ENCODE measurements around the gene PPRC1. TPM values are rescaled to one million over a fixed set of nuclear protein-coding genes. Genes with fewer than 3 reads are reported as not detected.
A peak's percentile ranks its signal among the peaks of the same experiment; 100 is the strongest.

The PPRC1 gene
- total RNA-seq, 1 experiment from 2014 or later: 79.4 TPM

DNA sequence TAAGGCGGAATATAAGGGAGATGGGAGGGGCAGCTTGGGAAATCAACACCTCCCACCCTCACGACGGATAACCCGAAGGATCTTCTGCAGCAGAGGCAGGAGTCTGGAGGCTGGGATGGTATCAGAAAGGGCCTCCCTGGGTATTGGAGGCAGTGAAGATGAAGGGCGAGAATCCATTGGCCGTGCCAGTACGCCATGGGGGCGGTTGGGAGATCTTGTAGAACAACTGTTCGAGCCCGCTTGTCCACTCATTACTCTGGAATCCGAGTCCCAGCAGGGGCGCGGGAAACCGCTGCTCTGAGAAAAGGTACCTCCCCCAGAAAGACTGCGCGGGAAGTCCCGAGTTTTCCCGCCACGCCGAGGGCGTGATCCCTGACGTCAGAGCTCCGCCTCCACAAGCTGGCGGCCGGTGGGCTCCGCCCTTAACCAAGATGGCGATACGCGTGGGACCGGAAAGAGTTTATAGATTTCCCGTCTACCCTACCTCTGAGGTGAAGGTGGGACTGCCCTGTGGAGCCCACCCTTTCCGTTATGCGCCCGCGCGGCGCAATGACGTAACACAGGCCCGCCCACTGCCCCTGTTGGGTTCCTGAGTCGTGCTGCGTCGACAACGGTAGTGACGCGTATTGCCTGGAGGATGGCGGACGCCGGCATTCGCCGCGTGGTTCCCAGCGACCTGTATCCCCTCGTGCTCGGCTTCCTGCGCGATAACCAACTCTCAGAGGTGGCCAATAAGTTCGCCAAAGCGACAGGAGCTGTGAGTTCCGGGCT is 19.1 kb downstream of the PPRC1 start, which contains the start of gene NOLC1 (continued):
- TF ChIP-seq, protein P1, sequence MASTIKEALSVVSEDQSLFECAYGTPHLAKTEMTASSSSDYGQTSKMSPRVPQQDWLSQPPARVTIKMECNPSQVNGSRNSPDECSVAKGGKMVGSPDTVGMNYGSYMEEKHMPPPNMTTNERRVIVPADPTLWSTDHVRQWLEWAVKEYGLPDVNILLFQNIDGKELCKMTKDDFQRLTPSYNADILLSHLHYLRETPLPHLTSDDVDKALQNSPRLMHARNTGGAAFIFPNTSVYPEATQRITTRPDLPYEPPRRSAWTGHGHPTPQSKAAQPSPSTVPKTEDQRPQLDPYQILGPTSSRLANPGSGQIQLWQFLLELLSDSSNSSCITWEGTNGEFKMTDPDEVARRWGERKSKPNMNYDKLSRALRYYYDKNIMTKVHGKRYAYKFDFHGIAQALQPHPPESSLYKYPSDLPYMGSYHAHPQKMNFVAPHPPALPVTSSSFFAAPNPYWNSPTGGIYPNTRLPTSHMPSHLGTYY (CRISPR knock-in tag; IDR thresholded peaks at IDR 0.05): peak; percentile 69
- TF ChIP-seq CBFB (CRISPR knock-in tag; IDR thresholded peaks at IDR 0.05; ENCODE audit: low read depth) (peak; percentile 47; the same call in 1 of the 2 replicates), GRHL2 (CRISPR knock-in tag; IDR thresholded peaks at IDR 0.05; ENCODE audit: insufficient replicate concordance, severe bottlenecking) (no peak), EMX1 (CRISPR knock-in tag; IDR thresholded peaks at IDR 0.05) (peak; percentile 86; the same call in 1 of the 2 replicates), ZNF232 (CRISPR knock-in tag; IDR thresholded peaks at IDR 0.05) (peak; percentile 94), NR2C2 (CRISPR knock-in tag; IDR thresholded peaks at IDR 0.05) (peak; percentile 61; the same call in 1 of the 2 replicates), OVOL2 (CRISPR knock-in tag; IDR thresholded peaks at IDR 0.05; ENCODE audit: borderline replicate concordance) (no peak), NFATC4 (CRISPR knock-in tag; IDR thresholded peaks at IDR 0.05) (peak; percentile 78), FOXK1 (CRISPR knock-in tag; IDR thresholded peaks at IDR 0.05) (peak; percentile 94), MXD4 (CRISPR knock-in tag; IDR thresholded peaks at IDR 0.05; ENCODE audit: borderline replicate concordance) (no peak), PRRX2 (CRISPR knock-in tag; IDR thresholded peaks at IDR 0.05) (peak; percentile 73), ZBTB21 (CRISPR knock-in tag; IDR thresholded peaks at IDR 0.05; ENCODE audit: borderline replicate concordance) (peak; percentile 6; the same call in 1 of the 2 replicates), SP1 (CRISPR knock-in tag; conservative IDR thresholded peaks at IDR 0.05) (peak; percentile 100)
- TF ChIP-seq, protein P2, sequence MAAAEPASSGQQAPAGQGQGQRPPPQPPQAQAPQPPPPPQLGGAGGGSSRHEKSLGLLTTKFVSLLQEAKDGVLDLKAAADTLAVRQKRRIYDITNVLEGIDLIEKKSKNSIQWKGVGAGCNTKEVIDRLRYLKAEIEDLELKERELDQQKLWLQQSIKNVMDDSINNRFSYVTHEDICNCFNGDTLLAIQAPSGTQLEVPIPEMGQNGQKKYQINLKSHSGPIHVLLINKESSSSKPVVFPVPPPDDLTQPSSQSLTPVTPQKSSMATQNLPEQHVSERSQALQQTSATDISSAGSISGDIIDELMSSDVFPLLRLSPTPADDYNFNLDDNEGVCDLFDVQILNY (CRISPR knock-in tag; IDR thresholded peaks at IDR 0.05): peak; percentile 100
- TF ChIP-seq, protein P3, sequence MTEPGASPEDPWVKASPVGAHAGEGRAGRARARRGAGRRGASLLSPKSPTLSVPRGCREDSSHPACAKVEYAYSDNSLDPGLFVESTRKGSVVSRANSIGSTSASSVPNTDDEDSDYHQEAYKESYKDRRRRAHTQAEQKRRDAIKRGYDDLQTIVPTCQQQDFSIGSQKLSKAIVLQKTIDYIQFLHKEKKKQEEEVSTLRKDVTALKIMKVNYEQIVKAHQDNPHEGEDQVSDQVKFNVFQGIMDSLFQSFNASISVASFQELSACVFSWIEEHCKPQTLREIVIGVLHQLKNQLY (CRISPR knock-in tag; IDR thresholded peaks at IDR 0.05): 0 out of 2 replicates have a peak, but pooled peaks have one; percentile 1
- TF ChIP-seq, protein P4, sequence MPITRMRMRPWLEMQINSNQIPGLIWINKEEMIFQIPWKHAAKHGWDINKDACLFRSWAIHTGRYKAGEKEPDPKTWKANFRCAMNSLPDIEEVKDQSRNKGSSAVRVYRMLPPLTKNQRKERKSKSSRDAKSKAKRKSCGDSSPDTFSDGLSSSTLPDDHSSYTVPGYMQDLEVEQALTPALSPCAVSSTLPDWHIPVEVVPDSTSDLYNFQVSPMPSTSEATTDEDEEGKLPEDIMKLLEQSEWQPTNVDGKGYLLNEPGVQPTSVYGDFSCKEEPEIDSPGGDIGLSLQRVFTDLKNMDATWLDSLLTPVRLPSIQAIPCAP (CRISPR knock-in tag; IDR thresholded peaks at IDR 0.05): no peak
- TF ChIP-seq, protein P5, sequence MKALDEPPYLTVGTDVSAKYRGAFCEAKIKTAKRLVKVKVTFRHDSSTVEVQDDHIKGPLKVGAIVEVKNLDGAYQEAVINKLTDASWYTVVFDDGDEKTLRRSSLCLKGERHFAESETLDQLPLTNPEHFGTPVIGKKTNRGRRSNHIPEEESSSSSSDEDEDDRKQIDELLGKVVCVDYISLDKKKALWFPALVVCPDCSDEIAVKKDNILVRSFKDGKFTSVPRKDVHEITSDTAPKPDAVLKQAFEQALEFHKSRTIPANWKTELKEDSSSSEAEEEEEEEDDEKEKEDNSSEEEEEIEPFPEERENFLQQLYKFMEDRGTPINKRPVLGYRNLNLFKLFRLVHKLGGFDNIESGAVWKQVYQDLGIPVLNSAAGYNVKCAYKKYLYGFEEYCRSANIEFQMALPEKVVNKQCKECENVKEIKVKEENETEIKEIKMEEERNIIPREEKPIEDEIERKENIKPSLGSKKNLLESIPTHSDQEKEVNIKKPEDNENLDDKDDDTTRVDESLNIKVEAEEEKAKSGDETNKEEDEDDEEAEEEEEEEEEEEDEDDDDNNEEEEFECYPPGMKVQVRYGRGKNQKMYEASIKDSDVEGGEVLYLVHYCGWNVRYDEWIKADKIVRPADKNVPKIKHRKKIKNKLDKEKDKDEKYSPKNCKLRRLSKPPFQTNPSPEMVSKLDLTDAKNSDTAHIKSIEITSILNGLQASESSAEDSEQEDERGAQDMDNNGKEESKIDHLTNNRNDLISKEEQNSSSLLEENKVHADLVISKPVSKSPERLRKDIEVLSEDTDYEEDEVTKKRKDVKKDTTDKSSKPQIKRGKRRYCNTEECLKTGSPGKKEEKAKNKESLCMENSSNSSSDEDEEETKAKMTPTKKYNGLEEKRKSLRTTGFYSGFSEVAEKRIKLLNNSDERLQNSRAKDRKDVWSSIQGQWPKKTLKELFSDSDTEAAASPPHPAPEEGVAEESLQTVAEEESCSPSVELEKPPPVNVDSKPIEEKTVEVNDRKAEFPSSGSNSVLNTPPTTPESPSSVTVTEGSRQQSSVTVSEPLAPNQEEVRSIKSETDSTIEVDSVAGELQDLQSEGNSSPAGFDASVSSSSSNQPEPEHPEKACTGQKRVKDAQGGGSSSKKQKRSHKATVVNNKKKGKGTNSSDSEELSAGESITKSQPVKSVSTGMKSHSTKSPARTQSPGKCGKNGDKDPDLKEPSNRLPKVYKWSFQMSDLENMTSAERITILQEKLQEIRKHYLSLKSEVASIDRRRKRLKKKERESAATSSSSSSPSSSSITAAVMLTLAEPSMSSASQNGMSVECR (CRISPR knock-in tag; IDR thresholded peaks at IDR 0.05; ENCODE audit: borderline replicate concordance): peak; percentile 83; the same call in 1 of the 2 replicates
- TF ChIP-seq, protein P6, sequence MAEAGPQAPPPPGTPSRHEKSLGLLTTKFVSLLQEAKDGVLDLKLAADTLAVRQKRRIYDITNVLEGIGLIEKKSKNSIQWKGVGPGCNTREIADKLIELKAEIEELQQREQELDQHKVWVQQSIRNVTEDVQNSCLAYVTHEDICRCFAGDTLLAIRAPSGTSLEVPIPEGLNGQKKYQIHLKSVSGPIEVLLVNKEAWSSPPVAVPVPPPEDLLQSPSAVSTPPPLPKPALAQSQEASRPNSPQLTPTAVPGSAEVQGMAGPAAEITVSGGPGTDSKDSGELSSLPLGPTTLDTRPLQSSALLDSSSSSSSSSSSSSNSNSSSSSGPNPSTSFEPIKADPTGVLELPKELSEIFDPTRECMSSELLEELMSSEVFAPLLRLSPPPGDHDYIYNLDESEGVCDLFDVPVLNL (CRISPR knock-in tag; IDR thresholded peaks at IDR 0.05; ENCODE audit: borderline replicate concordance, low read depth): peak; percentile 99
- TF ChIP-seq, protein P7, sequence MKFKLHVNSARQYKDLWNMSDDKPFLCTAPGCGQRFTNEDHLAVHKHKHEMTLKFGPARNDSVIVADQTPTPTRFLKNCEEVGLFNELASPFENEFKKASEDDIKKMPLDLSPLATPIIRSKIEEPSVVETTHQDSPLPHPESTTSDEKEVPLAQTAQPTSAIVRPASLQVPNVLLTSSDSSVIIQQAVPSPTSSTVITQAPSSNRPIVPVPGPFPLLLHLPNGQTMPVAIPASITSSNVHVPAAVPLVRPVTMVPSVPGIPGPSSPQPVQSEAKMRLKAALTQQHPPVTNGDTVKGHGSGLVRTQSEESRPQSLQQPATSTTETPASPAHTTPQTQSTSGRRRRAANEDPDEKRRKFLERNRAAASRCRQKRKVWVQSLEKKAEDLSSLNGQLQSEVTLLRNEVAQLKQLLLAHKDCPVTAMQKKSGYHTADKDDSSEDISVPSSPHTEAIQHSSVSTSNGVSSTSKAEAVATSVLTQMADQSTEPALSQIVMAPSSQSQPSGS (CRISPR knock-in tag; IDR thresholded peaks at IDR 0.05; ENCODE audit: borderline replicate concordance, low read depth): peak; percentile 84; the same call in 1 of the 2 replicates
- TF ChIP-seq, protein P8, sequence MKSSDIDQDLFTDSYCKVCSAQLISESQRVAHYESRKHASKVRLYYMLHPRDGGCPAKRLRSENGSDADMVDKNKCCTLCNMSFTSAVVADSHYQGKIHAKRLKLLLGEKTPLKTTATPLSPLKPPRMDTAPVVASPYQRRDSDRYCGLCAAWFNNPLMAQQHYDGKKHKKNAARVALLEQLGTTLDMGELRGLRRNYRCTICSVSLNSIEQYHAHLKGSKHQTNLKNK (CRISPR knock-in tag; IDR thresholded peaks at IDR 0.05): no peak
- TF ChIP-seq, protein P9, sequence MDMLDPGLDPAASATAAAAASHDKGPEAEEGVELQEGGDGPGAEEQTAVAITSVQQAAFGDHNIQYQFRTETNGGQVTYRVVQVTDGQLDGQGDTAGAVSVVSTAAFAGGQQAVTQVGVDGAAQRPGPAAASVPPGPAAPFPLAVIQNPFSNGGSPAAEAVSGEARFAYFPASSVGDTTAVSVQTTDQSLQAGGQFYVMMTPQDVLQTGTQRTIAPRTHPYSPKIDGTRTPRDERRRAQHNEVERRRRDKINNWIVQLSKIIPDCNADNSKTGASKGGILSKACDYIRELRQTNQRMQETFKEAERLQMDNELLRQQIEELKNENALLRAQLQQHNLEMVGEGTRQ (CRISPR knock-in tag; IDR thresholded peaks at IDR 0.05): peak; percentile 64; the same call in 1 of the 2 replicates
- TF ChIP-seq, protein P10, sequence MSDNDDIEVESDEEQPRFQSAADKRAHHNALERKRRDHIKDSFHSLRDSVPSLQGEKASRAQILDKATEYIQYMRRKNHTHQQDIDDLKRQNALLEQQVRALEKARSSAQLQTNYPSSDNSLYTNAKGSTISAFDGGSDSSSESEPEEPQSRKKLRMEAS (CRISPR knock-in tag; IDR thresholded peaks at IDR 0.05): peak; percentile 97

Measured in WTC11 (cell line).